Sciatic nerve (tissue), 2 donors: ENCODE results near the gene PCNX1. TPM values are rescaled to one million over a fixed set of nuclear protein-coding genes. Genes with fewer than 3 reads are reported as not detected.
"Not testable (repeated sequence)": the region's sequence is repeated elsewhere in the genome, so short reads cannot be mapped to it uniquely, and the experiment has no call there.

Experiments used
- ATAC-seq: fragments of 200-7000 bp; cut with Tn5 transposase; one replicate; pipeline ENCODE4 v1.9.1; 2020; ENCODE audit warnings: mild to moderate bottlenecking, moderate library complexity
- DNase-seq: peaks from one replicate; pipeline ENCODE4 v3.0.0-alpha.2; 2020; ENCODE audit warnings: low spot score
- intact Hi-C: fragments of 100-400 bp; cut with DNase I; formaldehyde crosslinking; loops from one replicate; pipeline ENCODE4 v1.14.2; 2022
- total RNA-seq: library from RNA; stranded (reverse); fragmentation: NEBNext Ultra II Directional; extraction: Animal tissue kit (Norgen Biotek cat#: 25700); gene quantifications from one replicate; pipeline ENCODE4 v1.2.1, GENCODE V29; 2021
- donor health status: DM: no; HTN: no; CAD: no.
- donor health status: DM: no; HTN: no; CAD: no.

Gene PCNX1
- 84.3 TPM for total RNA-seq

DNA sequence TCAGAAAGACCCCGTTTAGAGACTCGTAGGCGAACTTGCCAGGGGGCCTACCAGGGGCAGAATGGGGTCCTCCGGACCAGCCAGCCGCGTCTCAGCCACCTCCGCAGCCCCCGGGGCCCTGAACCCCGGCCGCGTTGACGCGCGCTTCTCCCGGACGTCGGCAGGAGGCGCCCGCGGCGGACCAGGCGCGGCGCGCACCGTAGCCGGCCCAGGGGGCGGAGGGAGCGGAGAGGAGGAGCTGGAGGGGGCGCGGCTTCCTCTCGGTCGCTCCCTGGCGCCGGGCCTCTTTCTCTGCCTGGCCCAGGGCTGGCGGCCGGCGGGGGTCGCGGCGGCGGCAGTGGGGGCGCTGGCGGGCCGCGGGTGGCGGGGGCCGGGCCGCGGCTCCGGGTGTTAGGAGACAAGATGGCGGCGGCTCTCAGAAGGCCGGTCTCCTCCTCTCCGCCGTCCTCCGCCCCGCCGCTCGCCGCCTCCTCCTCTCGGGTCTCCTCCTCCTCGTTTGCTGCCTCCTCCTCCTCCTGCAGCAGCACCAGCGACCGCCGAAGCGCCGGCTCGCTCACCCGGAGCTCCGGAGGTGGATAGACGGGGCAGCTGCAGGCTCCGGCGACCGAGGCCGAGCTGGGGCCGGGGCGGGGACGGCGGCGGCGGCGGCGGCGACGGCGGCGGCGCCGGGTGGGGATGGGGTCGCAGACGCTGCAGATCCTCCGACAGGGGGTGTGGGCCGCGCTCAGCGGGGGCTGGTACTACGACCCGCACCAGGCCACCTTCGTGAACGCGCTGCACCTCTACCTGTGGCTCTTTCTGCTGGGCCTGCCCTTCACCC lies at the start of gene PCNX1:
PCNX1 (plus strand) TSS at position 284 of the 820 bp plus-strand sequence; CDS start at position 676, 392 bp downstream.
- ATAC-seq (peak; percentile 94), DNase-seq (peak; percentile 93)
- intact Hi-C loops = loop anchor here (10.0 kb wide), 1 partner anchor 67 kb away; no protein-coding TSS in a partner anchor

DNA sequence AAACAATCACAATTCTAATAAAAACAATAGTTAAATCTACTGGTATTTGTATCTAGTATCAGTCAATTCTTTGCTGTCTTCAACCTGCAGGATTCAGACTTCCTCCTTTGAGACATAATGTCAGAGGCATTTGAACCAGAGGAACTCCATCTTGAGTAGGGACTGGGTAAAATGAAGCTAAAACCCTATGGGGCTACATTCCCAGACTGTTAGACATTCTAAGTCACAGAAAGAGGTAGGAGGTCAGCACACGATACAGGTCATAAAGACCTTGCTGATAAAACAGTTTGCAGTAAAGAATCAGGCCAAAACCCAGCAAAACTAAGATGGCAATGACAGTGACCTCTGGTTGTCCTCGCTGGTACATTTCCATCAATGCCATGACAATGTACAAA lies 49.8 kb upstream of the PCNX1 start:
- intact Hi-C loops = no loop called here

DNA sequence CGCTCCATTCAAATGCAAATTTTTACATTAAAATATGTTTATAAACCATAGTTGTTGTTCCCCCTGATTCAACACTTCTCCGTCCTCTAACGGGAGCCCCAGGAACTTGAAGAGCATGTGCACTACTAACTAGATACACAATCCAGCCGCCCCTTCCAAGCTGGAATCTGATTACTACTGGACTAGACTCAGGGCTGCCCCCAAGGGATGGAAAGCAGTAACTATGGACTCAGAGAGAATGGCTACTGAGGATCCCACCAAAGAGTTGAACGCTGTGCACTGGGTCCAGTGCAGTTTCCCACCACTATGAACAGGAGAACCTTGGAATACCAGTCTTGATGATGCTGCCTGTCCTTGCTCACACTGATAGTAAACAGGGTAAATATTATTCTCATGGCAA lies 48.6 kb upstream of the PCNX1 start:
- ATAC-seq = no peak
- DNase-seq = no peak
- intact Hi-C loops = no loop called here

More for the DNA sequence above, 49.8 kb upstream of the PCNX1 start:
- ATAC-seq (no peak), DNase-seq (no peak)

DNA sequence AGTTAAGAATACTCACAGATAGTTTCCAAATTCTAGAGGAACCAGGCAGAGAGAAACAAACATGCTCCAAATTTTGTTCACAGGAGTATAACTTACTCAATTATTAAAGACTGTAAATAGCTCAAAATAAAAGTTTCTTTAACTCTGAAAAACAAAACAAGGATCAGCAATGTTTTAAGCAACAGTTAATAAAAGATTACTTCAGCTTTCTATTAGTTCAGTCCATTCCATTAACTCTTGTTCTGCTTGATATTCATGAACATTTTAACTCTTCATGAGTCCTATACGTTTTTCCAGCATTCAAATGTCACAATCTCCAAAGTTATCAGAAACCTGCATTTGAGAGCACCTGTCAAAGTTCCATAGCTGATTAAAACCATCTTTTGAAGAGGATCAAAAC lies 40.3 kb upstream of the PCNX1 start:
- intact Hi-C loops, DNase-seq, ATAC-seq: not testable (repeated sequence)

DNA sequence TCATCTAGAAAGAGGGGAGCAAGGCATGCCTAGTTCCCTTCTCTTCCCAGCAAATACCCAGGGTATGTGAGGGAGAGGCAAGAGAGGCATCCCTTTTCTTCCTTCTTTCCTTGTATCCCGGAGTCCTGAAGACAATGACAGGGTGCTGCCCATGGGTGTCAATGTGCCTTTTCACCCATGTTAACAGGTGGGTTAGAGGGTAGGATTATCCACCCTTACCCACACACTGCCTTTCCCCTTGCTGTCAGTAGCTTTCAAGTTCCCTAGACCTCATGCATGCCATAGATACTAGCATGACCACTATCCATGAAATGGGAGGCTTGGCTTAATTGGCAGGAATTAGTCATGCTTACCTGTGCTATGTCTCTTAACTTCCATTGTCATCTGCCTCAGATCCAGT lies 36.3 kb upstream of the PCNX1 start:
- intact Hi-C loops = no loop called here
- DNase-seq = no peak
- no peak for ATAC-seq

DNA sequence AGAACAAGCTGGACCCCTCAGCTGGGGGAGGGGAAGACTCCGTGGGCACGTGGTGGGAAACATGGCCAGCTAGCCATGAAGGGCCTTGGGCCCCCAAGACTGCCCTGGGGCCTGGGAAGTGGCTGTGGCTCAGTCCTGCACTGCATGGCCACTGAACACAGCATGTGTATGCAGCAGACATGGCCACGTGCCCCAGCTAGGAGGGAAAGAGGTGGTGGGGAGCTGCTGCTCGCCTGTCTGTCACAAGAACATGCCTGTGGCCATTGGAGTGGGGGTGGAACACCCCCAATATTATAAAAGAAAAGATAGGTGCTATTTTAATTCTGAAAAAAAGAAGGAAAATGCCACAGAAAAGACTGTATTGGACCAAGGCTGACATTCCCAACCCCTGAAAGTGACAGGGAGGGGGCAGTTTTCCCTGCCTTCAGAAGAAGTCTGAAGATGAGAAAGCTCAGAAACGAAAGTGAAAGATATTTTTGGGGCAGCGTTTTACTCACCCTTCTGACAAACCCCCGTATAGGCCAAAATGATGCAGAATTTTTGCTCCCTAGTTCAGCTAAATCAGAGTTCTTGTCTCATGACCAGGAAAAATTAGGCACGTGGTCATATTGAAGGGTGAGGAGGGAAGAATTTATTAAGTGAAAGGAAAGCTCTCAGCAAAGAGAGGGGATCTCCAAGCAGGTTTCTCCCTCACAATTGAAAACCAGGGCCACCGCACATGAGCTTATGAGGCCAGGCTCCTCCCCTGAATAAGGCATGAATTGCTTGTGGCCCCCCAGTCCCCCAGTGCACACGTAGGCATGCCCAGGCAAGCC lies 35.2 kb upstream of the PCNX1 start:
- no peak for DNase-seq
- intact Hi-C loops = no loop called here
- no peak for ATAC-seq

DNA sequence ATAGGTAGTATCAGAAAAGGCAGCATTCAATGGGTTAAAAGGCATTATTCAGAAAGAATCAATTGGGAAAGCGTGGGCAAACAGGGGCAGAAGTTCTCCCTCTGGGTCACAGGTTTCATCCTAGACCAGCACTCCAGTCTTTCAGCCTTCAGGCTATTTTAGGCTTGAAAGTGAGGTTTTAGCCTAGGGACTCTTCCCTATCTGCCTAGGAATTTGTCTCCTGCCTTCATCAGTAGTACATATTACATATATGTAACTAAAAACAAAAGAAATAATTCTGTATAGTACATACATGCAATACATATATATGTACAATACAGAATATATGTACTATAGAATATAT lies 34.6 kb upstream of the PCNX1 start:
- DNase-seq (no peak), ATAC-seq (no peak)
- intact Hi-C loops = no loop called here

DNA sequence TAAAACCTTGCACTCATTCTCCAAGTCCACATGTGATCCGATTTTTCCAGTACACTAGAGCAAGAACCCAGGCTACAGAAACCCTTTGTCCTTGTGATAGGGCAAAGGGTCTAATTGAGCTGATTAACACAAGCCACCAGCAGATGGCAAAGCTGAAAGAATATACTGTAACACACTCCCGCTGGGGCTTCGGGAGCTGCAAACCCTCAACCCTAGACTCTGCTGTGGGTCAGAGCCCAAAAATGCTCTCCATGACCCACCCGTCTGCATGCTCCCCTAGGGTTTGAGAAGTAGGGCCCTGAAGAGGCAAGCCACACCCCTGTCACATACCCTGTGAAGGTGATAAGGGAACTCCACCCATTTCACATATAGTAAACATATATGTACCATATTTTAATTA lies 33.6 kb upstream of the PCNX1 start:
- no peak for ATAC-seq
- intact Hi-C loops = no loop called here
- DNase-seq = no peak

DNA sequence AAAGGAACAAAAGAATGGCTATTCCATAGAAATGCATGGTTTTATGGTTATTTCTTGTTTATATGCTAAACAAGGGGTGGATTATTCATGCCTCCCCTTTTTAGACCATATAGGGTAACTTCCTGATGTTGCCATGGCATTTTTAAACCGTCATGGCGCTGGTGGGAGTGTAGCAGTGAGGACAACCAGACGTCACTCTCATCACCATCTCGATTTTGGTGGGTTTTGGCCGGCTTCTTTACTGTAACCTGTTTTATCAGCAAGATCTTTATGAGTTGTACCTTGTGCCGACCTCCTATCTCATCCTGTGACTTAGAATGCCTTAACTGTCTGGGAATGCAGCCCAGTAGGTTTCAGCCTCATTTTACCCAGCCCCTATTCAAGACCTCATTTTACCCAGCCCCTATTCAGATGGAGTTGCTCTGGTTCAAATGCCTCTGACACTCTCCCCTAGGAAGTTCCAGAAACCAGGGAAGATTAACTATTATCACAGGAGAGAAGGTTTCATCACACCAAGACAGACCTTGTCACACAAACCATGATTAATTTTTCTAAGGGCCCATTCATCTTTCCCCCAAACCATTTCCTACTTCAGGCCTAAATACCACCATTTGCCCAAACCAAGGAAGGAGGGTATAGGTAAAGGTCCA lies 31.3 kb upstream of the PCNX1 start:
- DNase-seq, intact Hi-C loops, ATAC-seq: not testable (repeated sequence)

DNA sequence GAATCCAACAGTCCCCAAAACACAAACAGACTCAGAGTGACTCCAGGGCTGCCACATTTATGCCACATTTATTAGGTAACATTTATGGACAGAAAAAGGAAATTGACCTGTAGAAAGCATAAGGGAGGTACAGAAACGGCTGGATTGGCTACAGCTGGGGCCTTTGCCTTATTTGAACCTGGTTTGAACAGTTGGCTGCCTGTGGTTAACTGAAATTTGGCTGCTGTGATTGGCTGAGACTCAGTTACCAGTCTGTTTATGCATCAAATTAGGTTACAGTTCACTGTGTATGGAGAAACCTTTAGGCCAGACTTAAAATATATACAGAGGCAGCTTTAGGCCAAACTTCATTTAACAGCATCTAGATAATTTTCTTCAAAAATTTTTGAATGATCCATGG lies 27.8 kb upstream of the PCNX1 start:
- DNase-seq (no peak), ATAC-seq (no peak)
- intact Hi-C loops = no loop called here

DNA sequence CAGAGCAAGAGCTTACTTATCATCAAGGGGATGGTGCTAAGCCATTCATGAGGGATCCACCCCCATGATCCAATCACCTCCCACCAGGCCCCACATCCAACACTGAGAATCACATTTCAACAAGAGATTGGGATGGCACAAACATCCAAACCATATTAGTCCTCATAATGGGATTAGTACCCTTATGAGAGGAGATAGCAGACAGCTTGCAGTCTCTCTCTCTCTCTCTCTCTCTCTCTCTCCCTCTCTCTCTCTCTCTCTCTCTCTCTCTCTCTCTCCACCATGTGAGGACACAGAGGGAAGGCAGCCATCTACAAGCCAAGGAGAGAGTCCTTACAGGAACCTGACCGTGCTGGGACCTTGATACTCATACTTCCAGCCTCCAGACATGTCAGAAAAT lies 26.4 kb upstream of the PCNX1 start:
- ATAC-seq, intact Hi-C loops, DNase-seq: not testable (repeated sequence)

DNA sequence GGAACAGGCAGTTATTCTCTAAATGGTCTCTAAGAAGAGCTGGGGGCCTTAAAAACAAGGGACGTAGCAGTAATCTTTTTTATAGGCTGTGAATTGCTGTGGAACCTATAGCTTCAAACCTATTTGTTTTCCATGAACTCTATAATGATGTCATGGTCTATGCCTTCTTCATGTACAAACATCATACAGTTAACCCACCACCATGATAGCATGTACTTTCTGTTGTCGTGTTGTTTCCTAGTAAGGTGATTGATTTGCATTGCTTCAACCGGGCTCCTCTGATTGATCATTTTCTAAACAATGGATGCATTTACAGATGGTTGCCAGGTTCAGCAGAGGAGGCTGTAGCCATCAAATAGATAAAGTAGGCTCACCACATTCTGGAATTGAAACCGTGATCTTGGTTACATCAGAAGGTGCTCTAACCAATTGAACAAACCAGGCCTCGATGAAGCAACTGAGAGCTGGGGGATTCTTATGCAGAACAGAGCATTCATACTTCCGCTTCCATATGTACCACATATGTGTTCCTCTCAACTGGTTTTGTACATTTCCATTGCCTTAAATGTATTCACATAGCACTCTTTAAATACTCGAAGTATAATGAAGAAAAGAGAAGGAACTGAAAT lies 25.6 kb upstream of the PCNX1 start:
- no peak for DNase-seq
- intact Hi-C loops = no loop called here
- ATAC-seq = no peak

DNA sequence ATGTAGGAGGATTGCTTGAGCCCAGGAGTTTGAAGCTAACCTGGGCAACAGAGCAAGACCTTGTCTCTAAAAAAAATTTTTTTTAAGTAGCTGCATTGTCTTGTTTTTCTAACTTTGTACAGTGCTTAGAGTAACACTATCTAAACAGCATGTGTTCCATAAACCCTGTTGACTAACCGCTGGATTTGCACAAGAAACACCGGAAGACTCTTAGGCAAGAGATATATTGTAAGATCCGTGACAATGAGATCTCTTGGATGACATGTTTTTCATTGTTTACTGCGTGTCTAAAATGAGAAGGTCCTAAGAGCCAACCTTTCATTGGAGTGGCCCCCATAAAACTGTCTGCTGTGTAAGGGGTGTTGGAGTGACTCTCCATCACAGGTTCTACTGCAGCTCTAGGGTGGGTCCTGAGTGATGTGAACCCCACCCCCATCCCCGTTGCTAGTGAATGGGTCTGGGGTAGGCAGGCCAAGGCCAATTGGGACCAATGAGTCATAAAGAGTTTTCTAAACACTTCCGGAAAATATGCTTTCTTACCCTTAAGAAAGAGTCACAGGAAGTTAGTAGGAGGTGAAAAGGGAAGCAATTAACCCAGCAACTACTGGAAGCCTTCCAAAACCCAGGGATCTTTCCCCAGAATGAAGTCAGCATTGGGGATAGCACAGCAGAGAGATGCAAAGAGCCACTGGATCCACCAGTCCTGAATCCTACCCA lies 24.3 kb upstream of the PCNX1 start:
- ATAC-seq (no peak), DNase-seq (no peak)
- intact Hi-C loops = no loop called here

DNA sequence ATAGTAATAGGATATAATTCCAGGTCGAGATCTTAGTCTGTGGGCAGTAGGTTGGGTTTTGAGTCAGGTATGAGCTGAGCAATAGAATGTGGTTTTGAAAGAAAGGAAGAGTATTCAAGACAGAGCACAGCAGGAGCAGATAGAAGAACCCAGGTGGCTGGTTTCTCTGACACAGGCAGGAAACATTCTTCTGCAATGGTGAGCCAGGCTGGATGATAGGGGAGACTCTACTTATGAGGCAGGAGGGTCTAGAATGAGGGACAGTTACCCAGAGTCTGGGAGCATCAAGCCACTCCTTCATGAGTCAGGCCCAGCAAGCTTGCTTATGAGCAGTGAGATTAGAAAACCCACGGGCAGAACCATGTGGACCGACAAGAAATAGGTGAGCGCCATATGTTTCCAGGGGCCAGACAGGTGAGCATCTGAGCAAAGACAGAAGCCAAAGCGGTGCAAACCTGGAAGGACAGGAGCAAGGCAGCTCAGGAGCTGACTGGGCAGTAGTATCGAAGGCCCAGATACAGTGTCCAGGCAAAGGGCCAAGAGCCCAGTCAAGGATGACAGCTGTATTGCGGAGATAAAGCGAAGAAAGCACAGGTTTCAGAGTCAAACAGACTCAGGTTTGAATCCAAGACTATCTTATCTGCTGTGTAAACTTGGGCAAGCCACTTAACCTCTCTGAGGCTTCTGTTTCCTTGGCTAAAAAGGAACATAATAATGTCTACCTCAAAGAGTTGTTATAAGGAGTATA lies 22.5 kb upstream of the PCNX1 start:
- ATAC-seq (no peak), DNase-seq (no peak)
- intact Hi-C loops = no loop called here

DNA sequence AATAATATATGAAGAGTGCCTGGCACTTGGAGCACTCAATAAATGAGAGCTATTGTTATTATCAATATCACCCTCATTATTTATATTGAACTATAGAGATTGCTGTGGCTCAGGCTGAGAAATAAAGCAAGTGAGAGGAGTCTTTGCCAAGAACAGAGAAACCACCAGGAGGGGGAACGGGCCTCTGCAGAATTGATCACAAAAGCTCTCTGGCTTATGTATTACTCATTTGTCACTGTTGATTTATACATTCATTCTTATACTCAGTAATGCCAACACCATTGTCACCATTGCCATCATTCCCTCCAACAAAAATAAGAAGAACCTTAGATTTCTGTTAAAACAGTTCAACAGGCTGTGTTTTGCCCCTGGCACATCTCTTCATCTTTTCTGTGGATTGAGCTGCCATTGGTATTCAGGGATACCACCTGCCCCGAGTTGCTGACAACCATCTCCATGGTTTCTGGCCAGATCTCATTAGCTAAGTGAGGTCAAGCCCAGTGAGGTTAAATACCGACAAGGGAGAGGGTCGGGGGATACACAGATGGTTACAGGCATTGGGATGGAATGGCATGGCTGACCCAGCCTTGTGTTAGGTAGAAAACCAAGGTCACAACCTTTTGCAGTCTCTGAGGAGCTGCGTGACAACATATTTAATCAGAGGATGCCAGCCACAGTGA lies 21.8 kb upstream of the PCNX1 start:
- no peak for ATAC-seq
- DNase-seq = no peak
- intact Hi-C loops = no loop called here

DNA sequence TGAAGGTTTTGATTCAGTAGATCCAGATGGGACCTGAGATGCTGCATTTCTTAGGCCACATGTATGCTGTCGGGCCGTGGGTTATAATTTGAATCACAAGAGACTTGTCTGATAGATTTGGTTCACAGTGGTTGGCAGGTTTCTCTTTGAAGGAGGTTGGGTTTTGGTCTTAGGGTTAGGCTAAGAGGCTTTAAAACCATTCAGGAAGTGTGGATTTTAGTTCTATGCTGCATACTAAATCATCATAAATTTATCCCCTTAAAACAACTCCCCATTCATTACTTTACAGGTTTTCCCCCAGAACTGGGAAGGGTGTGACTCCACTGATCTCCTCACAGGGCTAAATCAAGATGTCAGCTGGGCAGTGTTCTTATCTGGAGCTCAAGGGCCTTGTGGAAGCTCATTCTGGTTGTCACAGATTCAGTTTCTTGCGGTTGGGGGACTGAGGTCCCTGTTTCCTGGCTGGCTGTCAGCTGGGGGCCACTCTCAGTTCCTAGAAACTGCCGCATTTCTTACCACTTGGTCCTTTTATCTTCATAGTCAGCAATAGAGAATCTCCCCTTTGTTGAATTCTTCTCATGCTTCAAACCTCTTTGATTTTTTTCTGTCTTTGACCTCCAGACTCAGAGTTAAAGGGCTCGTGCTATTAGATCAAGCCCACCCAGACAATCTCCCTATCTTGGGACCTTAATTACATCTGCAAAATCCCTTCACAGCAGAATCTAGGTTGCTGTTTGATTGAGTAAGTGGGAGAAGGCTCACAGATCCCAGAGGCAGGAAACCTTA lies 20.6 kb upstream of the PCNX1 start:
- ATAC-seq (peak; percentile 50), DNase-seq (no peak)
- intact Hi-C loops = no loop called here

DNA sequence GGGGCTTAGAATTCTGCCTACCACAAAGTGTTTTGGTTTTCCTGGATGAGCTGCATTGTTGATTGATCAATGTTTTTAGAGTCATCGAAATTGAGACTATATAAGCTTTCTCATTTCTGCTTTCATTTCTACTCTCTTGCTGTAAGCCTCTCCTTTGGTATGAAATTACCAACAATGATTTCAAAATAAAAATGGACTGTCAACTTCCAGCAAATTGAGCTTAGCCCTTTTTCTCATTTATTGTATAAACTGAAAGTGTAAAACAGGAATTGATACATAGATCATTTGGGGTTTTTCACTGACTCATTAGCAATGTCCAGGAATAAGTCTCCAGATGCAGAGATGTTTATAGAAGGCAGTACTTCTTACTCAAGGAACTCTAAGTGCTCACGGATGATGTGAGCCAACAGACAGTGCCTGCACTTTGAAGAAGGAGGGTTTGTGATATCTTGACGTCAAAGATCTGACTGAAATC lies 20.0 kb upstream of the PCNX1 start:
- DNase-seq (no peak), ATAC-seq (peak; percentile 71)
- intact Hi-C loops = no loop called here
